Neuron (in vitro differentiated cells): ENCODE results near the gene NDUFS4.
"Not testable (repeated sequence)": the region's sequence is repeated elsewhere in the genome, so short reads cannot be mapped to it uniquely, and the experiment has no call there.

Source experiments
- H2AFZ ChIP-seq: one replicate; pipeline ENCODE4 v1.6.1; 2013; ENCODE audit warnings: low read depth, mild to moderate bottlenecking, inconsistent platforms, low read length, moderate library complexity
- H3K27me3 ChIP-seq: one replicate; pipeline ENCODE4 v1.6.1; 2013; ENCODE audit warnings: low read length; ENCODE audit not compliant: insufficient read depth
- H3K36me3 ChIP-seq: one replicate; pipeline ENCODE4 v1.6.1; 2013; ENCODE audit warnings: low read length; ENCODE audit not compliant: insufficient read depth
- H3K4me1 ChIP-seq: one replicate; pipeline ENCODE4 v1.6.1; 2013; ENCODE audit warnings: low read length; ENCODE audit not compliant: insufficient read depth
- H3K4me3 ChIP-seq: 2 replicates; pipeline ENCODE4 v1.5.1; 2013; ENCODE audit warnings: mild to moderate bottlenecking, low read length, moderate library complexity
- H3K9me3 ChIP-seq: one replicate; pipeline ENCODE4 v1.6.1; 2013; ENCODE audit warnings: low read length

The NDUFS4 gene

DNA sequence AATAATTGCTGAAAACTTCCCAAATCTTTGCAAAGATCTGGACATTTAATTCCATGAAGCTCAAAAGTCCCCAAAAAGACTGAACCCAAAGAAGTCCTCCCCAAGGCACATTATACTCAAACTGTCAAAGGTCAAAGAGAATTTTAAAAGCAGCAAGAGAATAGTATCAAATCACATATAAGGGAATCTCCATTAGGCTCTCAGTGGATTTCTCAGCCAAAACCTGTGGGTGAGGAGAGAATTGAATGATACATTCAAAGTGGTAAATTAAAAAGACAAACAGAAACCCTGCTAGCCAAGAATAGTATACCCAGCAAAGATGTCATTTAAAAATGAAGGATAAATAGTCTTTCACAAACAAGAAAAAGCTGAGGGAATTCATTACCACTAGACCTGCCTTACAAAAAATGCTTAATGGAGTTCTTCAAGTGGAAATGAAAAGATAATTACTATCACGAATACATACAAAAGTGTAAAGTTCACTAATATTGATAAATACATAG, 134.1 kb downstream of the NDUFS4 start:
- Histone ChIP-seq H3K27me3 (no peaks in the 10 kb centered on the region), H3K4me3 (no peak overlapping the region), H3K4me1 (no peaks in the 10 kb centered on the region), H2AFZ (no peak overlapping the region), H3K9me3 (peaks cover 6% of the 10 kb centered on the region), H3K36me3 (no peaks in the 10 kb centered on the region)

DNA sequence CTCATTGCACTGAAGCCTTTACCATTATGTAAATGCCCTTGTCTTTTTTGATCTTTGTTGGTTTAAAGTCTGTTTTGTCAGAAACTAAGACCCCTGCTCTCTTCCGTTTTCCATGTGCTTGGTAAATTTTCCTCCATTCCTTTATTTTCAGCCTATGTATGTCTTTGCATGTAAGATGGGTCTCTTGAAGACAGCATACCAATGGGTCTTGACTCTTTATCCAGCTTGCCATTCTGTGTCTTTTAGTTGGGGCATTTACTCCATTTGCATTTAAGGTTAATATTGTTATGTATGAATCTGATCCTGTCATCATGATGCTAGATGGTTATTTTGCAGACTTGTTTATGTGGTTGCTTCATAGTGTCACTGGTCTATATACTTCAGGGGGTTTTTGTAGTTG, 150.0 kb downstream of the NDUFS4 start:
- H3K4me3 ChIP-seq, H3K4me1 ChIP-seq, H3K36me3 ChIP-seq, H3K27me3 ChIP-seq, H3K9me3 ChIP-seq, H2AFZ ChIP-seq: not testable (repeated sequence)

DNA sequence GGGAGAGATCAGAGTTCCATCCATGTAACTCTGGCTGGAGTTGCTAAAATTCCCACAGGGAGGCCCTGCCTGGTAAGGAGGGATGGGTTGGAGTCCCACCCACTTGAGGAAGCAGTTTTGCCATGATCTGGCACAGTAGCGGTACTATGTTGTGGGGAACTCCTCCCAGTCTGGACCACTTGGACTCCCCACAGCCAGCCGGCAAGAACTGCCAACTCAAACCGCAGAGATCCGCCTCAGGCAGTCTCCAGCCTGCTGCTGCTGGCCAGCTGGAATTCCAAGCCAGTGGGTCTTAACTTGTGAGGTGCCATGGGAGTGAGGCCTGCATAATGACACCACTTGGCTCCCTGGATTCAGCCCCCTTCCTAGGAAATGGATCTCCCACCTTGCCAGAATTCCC, 151.9 kb downstream of the NDUFS4 start:
- Histone ChIP-seq H3K4me1 (no peaks in the 10 kb centered on the region), H2AFZ (no peak overlapping the region), H3K27me3 (no peaks in the 10 kb centered on the region), H3K36me3 (no peaks in the 10 kb centered on the region), H3K4me3 (no peak overlapping the region), H3K9me3 (no peaks in the 10 kb centered on the region)

DNA sequence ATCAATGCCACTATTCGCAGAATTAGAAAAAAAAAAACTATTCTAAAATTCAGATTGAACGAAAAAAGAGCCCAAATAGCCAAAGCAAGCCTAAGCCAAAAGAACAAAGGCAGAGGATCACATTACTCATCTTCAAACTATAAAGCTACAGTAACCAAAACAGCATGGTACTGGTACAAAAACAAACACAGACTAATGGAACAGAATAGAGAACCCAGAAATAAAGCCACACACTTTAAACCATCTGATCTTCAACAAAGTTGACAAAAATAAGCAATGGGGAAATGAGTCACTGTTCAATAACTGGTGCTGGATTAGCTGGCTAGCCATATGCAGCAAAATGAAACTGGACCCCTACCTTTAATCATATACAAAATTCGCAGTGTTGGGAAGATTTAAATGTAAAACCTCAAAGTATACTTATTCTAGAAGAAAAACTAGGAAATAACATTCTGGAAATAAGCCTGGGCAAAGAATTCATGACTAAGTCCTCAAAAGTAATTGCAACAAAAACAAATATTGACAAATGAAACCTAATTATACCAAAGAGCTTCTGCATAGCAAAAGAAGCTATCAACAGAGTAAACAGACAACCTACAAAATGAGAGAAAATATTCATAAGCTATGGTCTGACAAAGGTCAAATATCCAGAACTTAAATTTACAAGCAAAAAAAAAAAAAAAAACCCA, 153.7 kb downstream of the NDUFS4 start:
- H2AFZ ChIP-seq: no peak overlapping the region
- H3K4me3 ChIP-seq: no peak overlapping the region
- no peaks in the 10 kb centered on the region for H3K4me1 ChIP-seq
- H3K27me3 ChIP-seq: no peaks in the 10 kb centered on the region
- no peaks in the 10 kb centered on the region for H3K36me3 ChIP-seq
- no peaks in the 10 kb centered on the region for H3K9me3 ChIP-seq

DNA sequence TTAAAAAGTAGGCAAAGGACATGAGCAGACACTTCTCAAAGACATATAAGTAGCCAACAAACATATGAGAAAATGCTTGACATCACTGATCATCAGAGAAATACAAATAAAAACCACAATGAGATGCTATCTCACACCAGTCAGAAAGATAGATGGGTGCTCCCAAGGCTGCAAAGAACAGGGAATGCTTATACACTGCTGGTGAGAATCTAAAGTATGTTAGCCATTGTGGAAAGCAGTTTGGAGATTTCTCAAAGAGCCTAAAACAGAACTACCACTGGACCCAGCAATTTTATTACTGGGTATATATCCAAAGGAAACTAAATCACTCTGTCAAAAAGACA, 154.2 kb downstream of the NDUFS4 start:
- Histone ChIP-seq H3K4me3 (no peak overlapping the region), H3K9me3 (no peaks in the 10 kb centered on the region), H3K36me3 (no peaks in the 10 kb centered on the region), H3K4me1 (no peaks in the 10 kb centered on the region), H3K27me3 (no peaks in the 10 kb centered on the region), H2AFZ (no peak overlapping the region)

DNA sequence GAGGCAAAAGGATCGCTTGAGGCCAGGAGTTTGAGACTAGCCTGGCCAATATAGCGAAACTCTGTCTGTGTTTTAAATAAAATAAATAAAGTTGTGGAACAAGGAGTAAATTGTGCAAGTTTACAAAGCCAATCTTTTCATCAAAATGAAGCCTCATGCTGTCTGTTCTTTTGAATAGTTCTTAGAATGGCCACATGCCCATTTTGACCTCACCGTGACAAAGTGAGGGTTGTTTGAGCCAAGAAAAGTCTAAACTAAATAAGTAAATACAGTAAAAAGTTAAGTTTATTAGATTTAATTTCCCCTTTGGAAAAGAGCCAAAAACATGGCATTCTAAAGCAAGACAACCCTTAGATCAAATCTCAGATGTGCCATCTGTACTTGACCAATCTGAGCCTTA, 165.7 kb downstream of the NDUFS4 start:
- no peak overlapping the region for H2AFZ ChIP-seq
- no peaks in the 10 kb centered on the region for H3K27me3 ChIP-seq
- H3K9me3 ChIP-seq: no peaks in the 10 kb centered on the region
- no peak overlapping the region for H3K4me3 ChIP-seq
- no peaks in the 10 kb centered on the region for H3K4me1 ChIP-seq
- H3K36me3 ChIP-seq: no peaks in the 10 kb centered on the region

DNA sequence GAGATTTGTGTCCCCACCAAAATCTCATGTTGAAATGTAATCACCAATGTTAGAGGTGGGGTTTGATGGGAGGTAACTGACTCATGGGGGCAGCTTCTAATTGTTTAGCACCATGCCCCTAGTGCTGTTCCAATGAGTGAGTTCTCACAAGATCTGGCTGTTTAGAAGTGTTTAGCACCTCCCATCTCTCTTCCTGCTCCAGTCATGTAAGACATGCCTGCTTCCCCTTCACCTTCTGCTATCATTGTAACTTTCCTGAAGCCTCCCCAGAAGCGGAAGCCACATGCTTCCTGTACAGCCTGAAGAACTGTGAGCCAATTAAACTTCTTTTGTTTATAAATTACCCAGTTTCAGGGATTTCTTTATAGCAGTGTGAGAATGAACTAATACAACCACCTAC, 170.5 kb downstream of the NDUFS4 start:
- Histone ChIP-seq H3K4me1 (no peaks in the 10 kb centered on the region), H3K4me3 (no peak overlapping the region), H3K9me3 (no peaks in the 10 kb centered on the region), H3K27me3 (no peaks in the 10 kb centered on the region), H2AFZ (no peak overlapping the region), H3K36me3 (no peaks in the 10 kb centered on the region)
